ENCODE data around the gene VPS37B.
"Not testable (repeated sequence)": the region's sequence is repeated elsewhere in the genome, so short reads cannot be mapped to it uniquely, and the experiment has no call there.

VPS37B gene

GRCh38 chr12:122895704-122896636 is at the start of gene VPS37B:
Gene VPS37B (minus strand): TSS chr12:122896124. CDS start chr12:122896062, 62 bp downstream.
- Mint-ChIP-seq H3K4me1 (peaks cover 59% of the 10 kb centered on the region), H3K9me3 (no peaks in the 10 kb centered on the region), H3K27ac (peak within 1 kb of the TSS; percentile 100), H3K36me3 (no peaks in the 10 kb centered on the region), H3K27me3 (no peaks in the 10 kb centered on the region), H3K4me3 (peak within 1 kb of the TSS; percentile 89)
- DNase-seq (ENCODE audit: low spot score in 2 of 2) (peak; percentile 94 to 98), ATAC-seq (ENCODE audit: low read depth) (peak; percentile 77)

DNA sequence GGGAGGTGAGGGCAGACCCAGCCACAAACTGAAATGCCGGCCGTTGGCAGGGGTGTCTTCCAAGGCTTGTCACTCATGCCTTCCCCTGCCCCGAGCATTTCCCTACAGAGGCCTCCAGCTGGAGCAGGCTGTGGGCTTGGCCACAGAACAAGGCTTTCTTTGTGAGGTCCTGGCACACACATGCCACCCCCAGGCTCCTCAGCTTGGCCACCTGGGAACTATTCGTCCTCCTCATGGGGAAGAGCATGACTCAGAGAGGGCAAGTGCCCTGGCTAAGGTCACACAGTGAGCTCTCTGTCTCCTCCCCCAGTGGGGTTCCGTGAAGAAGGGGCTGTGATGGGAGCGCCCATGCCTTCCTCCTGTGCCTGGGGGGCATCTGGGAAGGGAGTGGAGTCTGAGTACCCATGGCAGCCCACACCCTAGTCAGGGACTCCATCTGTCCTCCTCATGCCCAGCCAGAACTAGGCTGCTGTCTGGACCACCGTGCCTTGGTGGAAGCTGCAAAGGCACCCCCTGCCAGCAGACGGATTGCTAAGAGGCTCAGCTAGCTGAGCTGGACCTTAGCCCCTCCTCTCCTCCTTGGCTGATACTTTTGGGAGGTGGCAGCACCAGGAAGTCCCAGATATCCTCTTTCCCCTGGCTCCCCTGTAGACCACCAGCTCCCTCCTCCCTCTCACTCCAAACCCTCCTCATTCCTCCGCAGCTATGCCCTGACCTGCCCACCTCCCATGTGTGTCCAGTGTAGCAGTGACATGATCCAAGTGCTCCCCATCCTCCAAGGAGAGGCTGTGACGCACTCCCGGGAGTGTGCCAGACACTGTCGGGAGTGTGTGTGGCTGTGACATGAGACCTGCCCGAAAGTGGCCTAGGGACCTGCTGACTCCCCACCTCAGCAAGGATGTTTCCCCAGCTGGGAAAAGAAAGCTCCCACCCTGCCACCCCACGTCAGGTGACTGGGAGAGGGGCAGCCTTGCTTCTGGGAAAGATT is 49.0 kb upstream of the VPS37B start:
- no peak overlapping the region for H3K27ac Mint-ChIP-seq
- no peaks in the 10 kb centered on the region for H3K27me3 Mint-ChIP-seq
- H3K4me1 Mint-ChIP-seq = peaks cover 22% of the 10 kb centered on the region
- H3K4me3 Mint-ChIP-seq = no peak overlapping the region
- ATAC-seq (ENCODE audit: low read depth) (no peak), DNase-seq (ENCODE audit: low spot score in 2 of 2) (no peak)
- no peaks in the 10 kb centered on the region for H3K36me3 Mint-ChIP-seq
- no peaks in the 10 kb centered on the region for H3K9me3 Mint-ChIP-seq

DNA sequence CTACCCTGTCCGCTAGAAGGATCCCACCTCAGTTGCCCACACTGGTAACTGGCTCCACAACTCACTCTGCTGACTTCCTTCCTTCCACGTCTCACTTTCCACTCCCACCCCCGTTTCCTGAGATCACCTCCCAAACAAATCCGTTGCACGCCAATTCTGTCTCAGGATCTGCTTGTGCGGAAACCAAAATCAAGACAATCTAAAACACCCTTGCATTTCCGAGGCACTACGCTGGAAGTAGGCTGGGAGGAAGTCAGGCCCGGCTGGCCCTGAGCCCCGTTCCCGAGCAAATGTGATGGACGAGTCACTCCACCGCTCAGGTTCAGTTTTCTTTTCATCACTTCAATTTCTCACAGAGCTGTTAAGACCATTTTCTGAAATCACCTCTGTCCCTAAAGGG is 47.3 kb upstream of the VPS37B start:
- no peak for DNase-seq (ENCODE audit: low spot score in 2 of 2)
- no peak overlapping the region for H3K27ac Mint-ChIP-seq
- no peak overlapping the region for H3K4me3 Mint-ChIP-seq

DNA sequence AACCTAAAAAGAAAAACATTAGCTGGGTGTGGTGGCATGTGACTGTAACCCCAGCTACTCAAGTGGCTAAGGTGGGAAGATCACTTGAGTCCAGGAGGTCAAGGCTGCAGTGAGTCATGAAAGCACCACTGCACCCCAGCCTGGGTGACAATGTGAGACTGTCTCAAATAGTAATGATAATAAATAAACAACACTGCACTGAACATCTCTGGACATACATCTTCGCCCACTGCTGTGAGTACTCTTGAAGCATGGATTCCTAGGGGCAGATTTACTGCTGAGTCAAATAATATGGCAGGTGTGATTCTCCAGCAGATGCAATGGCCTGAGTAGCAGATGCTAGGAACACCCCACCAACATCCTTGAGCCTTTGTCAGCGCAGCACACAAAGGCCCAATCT is 46.7 kb upstream of the VPS37B start:
- no peak overlapping the region for H3K4me3 Mint-ChIP-seq
- H3K9me3 Mint-ChIP-seq = no peaks in the 10 kb centered on the region
- H3K27ac Mint-ChIP-seq = no peak overlapping the region
- peaks cover 22% of the 10 kb centered on the region for H3K4me1 Mint-ChIP-seq
- ATAC-seq (ENCODE audit: low read depth) = no peak
- no peaks in the 10 kb centered on the region for H3K36me3 Mint-ChIP-seq
- DNase-seq (ENCODE audit: low spot score in 2 of 2) = no peak
- no peaks in the 10 kb centered on the region for H3K27me3 Mint-ChIP-seq

More for the DNA sequence above, 47.3 kb upstream of the VPS37B start:
- no peak for ATAC-seq (ENCODE audit: low read depth)
- Mint-ChIP-seq H3K27me3 (no peaks in the 10 kb centered on the region), H3K9me3 (no peaks in the 10 kb centered on the region), H3K36me3 (no peaks in the 10 kb centered on the region), H3K4me1 (peaks cover 24% of the 10 kb centered on the region)

DNA sequence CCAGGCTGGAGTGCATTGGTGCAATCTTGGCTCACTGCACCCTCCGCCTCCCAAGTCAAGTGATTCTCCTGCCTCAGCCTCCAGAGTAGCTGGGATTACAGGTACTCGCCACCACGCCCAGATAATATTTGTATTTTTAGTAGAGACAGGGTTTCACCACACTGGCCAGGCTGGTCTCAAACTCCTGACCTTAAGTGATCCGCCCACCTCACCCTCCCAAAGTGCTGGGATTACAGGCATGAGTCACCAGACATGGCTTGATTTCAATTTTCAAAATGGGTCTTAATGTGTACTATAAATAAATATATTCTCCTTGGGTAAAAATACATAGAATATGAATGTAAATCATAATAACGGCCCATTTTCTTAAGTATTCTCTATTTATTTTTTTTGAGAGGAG is 45.4 kb upstream of the VPS37B start:
- not testable (repeated sequence) for H3K27ac Mint-ChIP-seq; ATAC-seq (ENCODE audit: low read depth); H3K36me3 Mint-ChIP-seq; DNase-seq (ENCODE audit: low spot score in 2 of 2); H3K4me3 Mint-ChIP-seq; H3K27me3 Mint-ChIP-seq; H3K9me3 Mint-ChIP-seq
- peaks cover 12% of the 10 kb centered on the region for H3K4me1 Mint-ChIP-seq

GRCh38 chr12:122939125-122939524 is 43.2 kb upstream of the VPS37B start:
- ATAC-seq (ENCODE audit: low read depth) (no peak), DNase-seq (ENCODE audit: low spot score in 2 of 2) (no peak)
- Mint-ChIP-seq H3K4me3 (no peak overlapping the region), H3K9me3 (no peaks in the 10 kb centered on the region), H3K27me3 (no peaks in the 10 kb centered on the region), H3K27ac (no peak overlapping the region), H3K36me3 (no peaks in the 10 kb centered on the region), H3K4me1 (peaks cover 10% of the 10 kb centered on the region)

DNA sequence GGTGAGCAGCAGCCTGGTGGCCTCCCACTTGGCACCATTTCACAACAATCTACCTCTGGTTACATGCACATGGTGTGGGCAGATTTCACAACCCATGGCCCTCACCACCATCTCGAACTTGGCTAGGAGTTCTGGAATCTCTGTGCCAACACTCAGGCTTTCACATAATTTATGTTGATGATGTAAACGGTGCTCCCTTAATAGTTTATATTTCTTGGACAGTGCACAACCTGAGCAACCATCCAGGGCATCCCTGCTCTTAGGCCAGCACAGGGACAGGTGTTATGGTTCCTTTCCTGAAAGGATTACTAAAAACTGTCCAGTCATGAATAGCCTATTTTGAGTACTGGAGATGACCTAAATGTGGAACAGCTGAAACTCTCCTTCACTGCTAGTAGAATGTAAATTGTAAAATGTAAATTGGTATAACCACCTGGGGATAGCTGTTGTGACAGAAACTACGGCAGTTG is 41.7 kb upstream of the VPS37B start:
- Mint-ChIP-seq H3K4me3 (no peak overlapping the region), H3K4me1 (peaks cover 7% of the 10 kb centered on the region)

GRCh38 chr12:122935318-122935717 is 39.4 kb upstream of the VPS37B start:
- Mint-ChIP-seq H3K27me3 (no peaks in the 10 kb centered on the region), H3K9me3 (no peaks in the 10 kb centered on the region)
- no peak for ATAC-seq (ENCODE audit: low read depth)

More for the DNA sequence above, 41.7 kb upstream of the VPS37B start:
- no peak for DNase-seq (ENCODE audit: low spot score in 2 of 2)
- Mint-ChIP-seq H3K27ac (no peak overlapping the region), H3K27me3 (no peaks in the 10 kb centered on the region), H3K9me3 (no peaks in the 10 kb centered on the region), H3K36me3 (no peaks in the 10 kb centered on the region)
- no peak for ATAC-seq (ENCODE audit: low read depth)

GRCh38 chr12:122934722-122935121 is 38.8 kb upstream of the VPS37B start:
- Mint-ChIP-seq H3K9me3 (no peaks in the 10 kb centered on the region), H3K27ac (no peak overlapping the region), H3K27me3 (no peaks in the 10 kb centered on the region), H3K4me1 (peaks cover 10% of the 10 kb centered on the region), H3K4me3 (peak overlapping the region; percentile 30), H3K36me3 (no peaks in the 10 kb centered on the region)
- DNase-seq (ENCODE audit: low spot score in 2 of 2) (no peak), ATAC-seq (ENCODE audit: low read depth) (no peak)

More at GRCh38 chr12:122935318-122935717, 39.4 kb upstream of the VPS37B start:
- H3K36me3 Mint-ChIP-seq = no peaks in the 10 kb centered on the region
- no peak overlapping the region for H3K27ac Mint-ChIP-seq
- H3K4me3 Mint-ChIP-seq = no peak overlapping the region
- H3K4me1 Mint-ChIP-seq = peaks cover 10% of the 10 kb centered on the region
- DNase-seq (ENCODE audit: low spot score in 2 of 2) = no peak

GRCh38 chr12:122932207-122932606 is 36.3 kb upstream of the VPS37B start:
- ATAC-seq (ENCODE audit: low read depth) (no peak), DNase-seq (ENCODE audit: low spot score in 2 of 2) (no peak)
- no peak overlapping the region for H3K4me3 Mint-ChIP-seq
- H3K36me3 Mint-ChIP-seq = no peaks in the 10 kb centered on the region
- peaks cover 11% of the 10 kb centered on the region for H3K4me1 Mint-ChIP-seq
- H3K27me3 Mint-ChIP-seq = no peaks in the 10 kb centered on the region
- H3K27ac Mint-ChIP-seq = no peak overlapping the region
- H3K9me3 Mint-ChIP-seq = no peaks in the 10 kb centered on the region

DNA sequence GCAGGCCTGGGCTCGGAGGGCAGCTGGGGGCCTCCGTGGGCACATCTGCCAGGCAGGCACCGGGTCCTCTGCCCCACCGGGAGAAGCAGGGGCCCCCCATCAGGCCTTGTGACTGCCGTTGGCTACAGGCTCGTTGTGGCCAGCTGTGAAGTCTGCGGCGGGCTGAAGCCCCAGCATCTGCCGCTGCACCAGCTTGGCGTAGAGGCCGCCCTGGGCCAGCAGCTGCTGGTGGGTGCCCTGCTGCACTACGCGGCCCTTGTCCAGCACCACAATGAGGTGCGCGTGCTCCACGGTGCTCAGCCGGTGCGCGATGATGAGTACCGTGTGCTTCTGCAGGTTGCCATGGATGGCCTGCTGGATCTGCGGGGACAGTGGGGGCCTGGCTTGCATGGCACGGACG is 33.9 kb upstream of the VPS37B start:
- H3K36me3 Mint-ChIP-seq = no peaks in the 10 kb centered on the region
- H3K4me1 Mint-ChIP-seq = peaks cover 17% of the 10 kb centered on the region
- DNase-seq (ENCODE audit: low spot score in 2 of 2) (no peak), ATAC-seq (ENCODE audit: low read depth) (no peak)
- H3K4me3 Mint-ChIP-seq = no peak overlapping the region
- H3K27ac Mint-ChIP-seq = no peak overlapping the region
- H3K27me3 Mint-ChIP-seq = no peaks in the 10 kb centered on the region
- H3K9me3 Mint-ChIP-seq = no peaks in the 10 kb centered on the region

DNA sequence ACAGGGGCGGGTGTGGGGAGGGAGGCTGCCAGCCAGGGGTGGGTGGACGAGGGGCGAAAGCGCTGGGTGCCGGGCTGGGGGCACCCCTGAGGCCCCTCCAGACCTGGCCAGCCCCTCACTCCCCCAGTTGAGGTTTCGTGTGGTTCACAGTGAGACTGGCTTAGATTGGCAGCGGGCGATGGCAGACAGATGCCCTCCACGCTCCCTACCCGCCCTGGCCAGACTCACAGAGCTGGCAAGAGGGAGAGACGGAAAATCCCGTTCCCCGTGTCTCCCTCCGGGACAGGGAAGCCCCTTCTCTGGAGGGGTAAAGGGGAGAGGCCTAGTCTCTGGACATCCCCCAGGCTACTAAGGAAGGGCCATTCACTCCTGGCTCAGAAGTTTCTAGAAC is 33.2 kb upstream of the VPS37B start:
- Mint-ChIP-seq H3K27ac (no peak overlapping the region), H3K4me3 (no peak overlapping the region), H3K9me3 (no peaks in the 10 kb centered on the region), H3K27me3 (no peaks in the 10 kb centered on the region), H3K36me3 (no peaks in the 10 kb centered on the region), H3K4me1 (peaks cover 15% of the 10 kb centered on the region)
- DNase-seq (ENCODE audit: low spot score in 2 of 2) (no peak), ATAC-seq (ENCODE audit: low read depth) (no peak)

DNA sequence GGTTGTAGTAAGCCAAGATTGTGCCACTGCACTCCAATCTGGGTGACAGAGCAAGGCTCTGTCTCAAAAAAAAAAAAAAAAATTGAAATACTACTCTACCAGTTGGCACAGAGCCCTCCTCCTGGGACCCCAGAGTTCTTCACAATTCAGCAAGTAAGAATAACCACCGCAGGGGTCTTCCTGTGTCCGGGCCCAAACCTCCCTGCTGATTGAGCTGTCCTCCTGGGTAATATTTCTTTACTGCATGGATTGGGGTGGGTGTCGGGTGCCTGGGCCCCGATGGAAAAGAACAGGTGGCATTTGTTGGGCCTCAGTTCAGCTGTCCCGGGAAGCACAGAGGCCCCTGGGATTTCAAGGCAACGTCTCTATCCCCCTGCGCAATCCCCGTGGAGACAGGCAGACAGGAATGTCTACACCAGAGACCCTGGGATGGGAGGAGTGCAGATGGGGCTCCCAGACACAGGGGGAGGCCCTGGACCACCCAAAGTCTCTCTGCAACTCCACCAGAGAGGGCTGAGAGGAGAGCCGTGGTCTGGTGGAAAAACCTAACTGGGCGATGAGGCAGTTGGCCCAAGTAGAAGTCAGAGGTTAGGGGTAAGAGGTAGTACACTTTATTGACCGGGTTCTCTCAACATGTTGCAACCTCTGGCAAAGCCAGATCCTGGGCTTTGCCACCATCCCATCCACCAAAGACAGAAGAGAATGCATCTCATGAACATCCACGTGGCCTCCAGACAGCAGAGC is 32.7 kb upstream of the VPS37B start:
- Mint-ChIP-seq H3K9me3 (no peaks in the 10 kb centered on the region), H3K4me3 (no peak overlapping the region)

More for the DNA sequence above, 32.7 kb upstream of the VPS37B start:
- Mint-ChIP-seq H3K4me1 (peaks cover 15% of the 10 kb centered on the region), H3K36me3 (no peaks in the 10 kb centered on the region), H3K27me3 (no peaks in the 10 kb centered on the region), H3K27ac (no peak overlapping the region)
- no peak for ATAC-seq (ENCODE audit: low read depth)
- DNase-seq (ENCODE audit: low spot score in 2 of 2) = no peak

All from memory B cell (primary cell).